Activated CD4-positive, alpha-beta memory T cell treated with anti-CD3 and anti-CD28 coated beads for 36 hours (primary cell): ENCODE results near the gene GDNF. TPM values are rescaled to one million over a fixed set of nuclear protein-coding genes. Genes with fewer than 3 reads are reported as not detected.

ENCODE experiments used
- CTCF ChIA-PET: fragments of 350-600 bp; sonication (Branson Sonifier 250); formaldehyde crosslinking; loops from one replicate; lab custom pipeline; 2021; ENCODE audit warnings: antibody characterized with exemption, inconsistent platforms; lab: Charles Lee
- POLR2A ChIA-PET: fragments of 350-600 bp; sonication (Branson Sonifier 250); formaldehyde crosslinking; loops from one replicate; lab custom pipeline; 2021; ENCODE audit warnings: antibody characterized with exemption; lab: Charles Lee
- DNase-seq: peaks from one replicate; pipeline ENCODE4 v3.0.0-alpha.2; 2020
- H3K27ac Mint-ChIP-seq: one replicate; pipeline ENCODE4 v1.8.0; 2021; ENCODE audit warnings: mixed read lengths
- H3K27me3 Mint-ChIP-seq: one replicate; pipeline ENCODE4 v1.8.0; 2021; ENCODE audit warnings: mixed read lengths
- H3K36me3 Mint-ChIP-seq: one replicate; pipeline ENCODE4 v1.8.0; 2021; ENCODE audit warnings: mixed read lengths
- H3K4me1 Mint-ChIP-seq: one replicate; pipeline ENCODE4 v1.8.0; 2021; ENCODE audit warnings: low read depth, mixed read lengths
- H3K4me3 Mint-ChIP-seq: one replicate; pipeline ENCODE4 v1.8.0; 2021; ENCODE audit warnings: mild to moderate bottlenecking, mixed read lengths
- H3K9me3 Mint-ChIP-seq: one replicate; pipeline ENCODE4 v1.8.0; 2021; ENCODE audit warnings: mixed read lengths
- intact Hi-C: fragments of 100-400 bp; cut with micrococcal nuclease; formaldehyde crosslinking; loops from one replicate; pipeline ENCODE4 v1.15.1; 2023
- total RNA-seq, 2 experiments: library from RNA; stranded (reverse); gene quantifications; one replicate each; pipeline ENCODE4 v1.2.3, GENCODE V29; 2021

Gene GDNF
- total RNA-seq, 2 experiments from 2014 or later: not detected

- no peak for DNase-seq
- H3K27ac Mint-ChIP-seq: no peak overlapping the region
- no peak overlapping the region for H3K4me3 Mint-ChIP-seq
- no peaks in the 10 kb centered on the region for H3K36me3 Mint-ChIP-seq
- H3K9me3 Mint-ChIP-seq: no peaks in the 10 kb centered on the region
- ChIA-PET CTCF (interaction anchor here (2.2 kb wide), 1 partner anchor 349 kb away, joined by 5 read pairs; no protein-coding TSS in a partner anchor), POLR2A (no interaction called here)
- intact Hi-C loops: no loop called here
- peaks cover 19% of the 10 kb centered on the region for H3K4me1 Mint-ChIP-seq
- peaks cover 51% of the 10 kb centered on the region for H3K27me3 Mint-ChIP-seq
These were observed 2.2 kb upstream of the GDNF start for GRCh38 chr5:37842048-37842447.

- no peaks in the 10 kb centered on the region for H3K9me3 Mint-ChIP-seq
- CTCF ChIA-PET: interaction anchor here (0.7 to 2.2 kb wide), 2 partner anchors 11 to 350 kb away, joined by 3 to 5 read pairs; no protein-coding TSS in a partner anchor
- DNase-seq: no peak
- POLR2A ChIA-PET: no interaction called here
- H3K4me1 Mint-ChIP-seq: peaks cover 26% of the 10 kb centered on the region
- H3K36me3 Mint-ChIP-seq: no peaks in the 10 kb centered on the region
- H3K27me3 Mint-ChIP-seq: peaks cover 58% of the 10 kb centered on the region
- no peak overlapping the region for H3K4me3 Mint-ChIP-seq
- intact Hi-C loops: no loop called here
- H3K27ac Mint-ChIP-seq: no peak overlapping the region
These were observed 1.4 kb upstream of the GDNF start for GRCh38 chr5:37841203-37841602.

GRCh38 chr5:37840053-37841034, 503 bp upstream of the GDNF start:
- Mint-ChIP-seq H3K4me3 (no peak overlapping the region), H3K4me1 (peaks cover 27% of the 10 kb centered on the region), H3K27ac (no peak overlapping the region), H3K36me3 (no peaks in the 10 kb centered on the region), H3K27me3 (peaks cover 67% of the 10 kb centered on the region), H3K9me3 (no peaks in the 10 kb centered on the region)
- DNase-seq: no peak
- ChIA-PET POLR2A (no interaction called here), CTCF (interaction anchor here (0.7 to 2.2 kb wide), 2 partner anchors 10 to 351 kb away, joined by 3 to 5 read pairs; no protein-coding TSS in a partner anchor)
- intact Hi-C loops: no loop called here

- H3K36me3 Mint-ChIP-seq: no peaks in the 10 kb centered on the region
- CTCF ChIA-PET: interaction anchor here (1.9 kb wide), 1 partner anchor 354 kb away, joined by 11 read pairs; no protein-coding TSS in a partner anchor
- peaks cover 72% of the 10 kb centered on the region for H3K27me3 Mint-ChIP-seq
- intact Hi-C loops: no loop called here
- no peak overlapping the region for H3K4me3 Mint-ChIP-seq
- peaks cover 27% of the 10 kb centered on the region for H3K4me1 Mint-ChIP-seq
- POLR2A ChIA-PET: no interaction called here
- DNase-seq: no peak
- H3K27ac Mint-ChIP-seq: no peak overlapping the region
- no peaks in the 10 kb centered on the region for H3K9me3 Mint-ChIP-seq
These were observed 904 bp downstream of the GDNF start for GRCh38 chr5:37838933-37839341.

- no peak for DNase-seq
- CTCF ChIA-PET: interaction anchor here (1.9 kb wide), 1 partner anchor 354 kb away, joined by 11 read pairs; no protein-coding TSS in a partner anchor
- peak overlapping the region; percentile 35 for H3K4me3 Mint-ChIP-seq
These were observed 1.5 kb downstream of the GDNF start for GRCh38 chr5:37838152-37838932.

GRCh38 chr5:37837414-37838032, 2.3 kb downstream of the GDNF start:
- Mint-ChIP-seq H3K27me3 (peaks cover 81% of the 10 kb centered on the region), H3K4me1 (peaks cover 27% of the 10 kb centered on the region), H3K9me3 (no peaks in the 10 kb centered on the region), H3K27ac (no peak overlapping the region), H3K36me3 (no peaks in the 10 kb centered on the region), H3K4me3 (peak overlapping the region; percentile 35)
- peak; percentile 86 for DNase-seq
- ChIA-PET CTCF (interaction anchor here (0.7 to 2.4 kb wide), 6 partner anchors 19 to 564 kb away, joined by 3 to 34 read pairs (median 3); no protein-coding TSS in a partner anchor), POLR2A (no interaction called here)
- intact Hi-C loops: loop anchor here (1.0 kb wide), 2 partner anchors 356 to 424 kb away; no protein-coding TSS in a partner anchor

More at GRCh38 chr5:37838152-37838932, 1.5 kb downstream of the GDNF start:
- intact Hi-C loops: no loop called here
- no peaks in the 10 kb centered on the region for H3K36me3 Mint-ChIP-seq
- H3K9me3 Mint-ChIP-seq: no peaks in the 10 kb centered on the region
- POLR2A ChIA-PET: no interaction called here
- H3K27me3 Mint-ChIP-seq: peaks cover 78% of the 10 kb centered on the region
- peaks cover 27% of the 10 kb centered on the region for H3K4me1 Mint-ChIP-seq
- H3K27ac Mint-ChIP-seq: no peak overlapping the region

GRCh38 chr5:37836592-37837413, 3.0 kb downstream of the GDNF start:
- Mint-ChIP-seq H3K4me3 (no peak overlapping the region), H3K27me3 (peaks cover 79% of the 10 kb centered on the region), H3K4me1 (peaks cover 27% of the 10 kb centered on the region), H3K36me3 (no peaks in the 10 kb centered on the region), H3K27ac (no peak overlapping the region), H3K9me3 (no peaks in the 10 kb centered on the region)
- DNase-seq: no peak
- intact Hi-C loops: loop anchor here (1.0 kb wide), 2 partner anchors 356 to 424 kb away; no protein-coding TSS in a partner anchor
- POLR2A ChIA-PET: no interaction called here
- CTCF ChIA-PET: interaction anchor here (0.6 to 2.4 kb wide), 7 partner anchors 19 to 565 kb away, joined by 3 to 34 read pairs (median 3); no protein-coding TSS in a partner anchor

- H3K27ac Mint-ChIP-seq: no peak overlapping the region
- H3K27me3 Mint-ChIP-seq: peaks cover 79% of the 10 kb centered on the region
- H3K4me1 Mint-ChIP-seq: peaks cover 27% of the 10 kb centered on the region
- no peaks in the 10 kb centered on the region for H3K9me3 Mint-ChIP-seq
- DNase-seq: no peak
- ChIA-PET CTCF (interaction anchor here (0.9 to 2.4 kb wide), 4 partner anchors 20 to 357 kb away, joined by 3 to 34 read pairs (median 3); no protein-coding TSS in a partner anchor), POLR2A (no interaction called here)
- H3K4me3 Mint-ChIP-seq: no peak overlapping the region
- intact Hi-C loops: no loop called here
- no peaks in the 10 kb centered on the region for H3K36me3 Mint-ChIP-seq
These were observed 3.6 kb downstream of the GDNF start for GRCh38 chr5:37836235-37836591.

- ChIA-PET POLR2A (no interaction called here), CTCF (interaction anchor here (0.8 to 2.4 kb wide), 2 partner anchors 357 to 422 kb away, joined by 3 to 34 read pairs; no protein-coding TSS in a partner anchor)
- no peak overlapping the region for H3K4me3 Mint-ChIP-seq
- peaks cover 76% of the 10 kb centered on the region for H3K27me3 Mint-ChIP-seq
- intact Hi-C loops: no loop called here
- no peak for DNase-seq
- H3K27ac Mint-ChIP-seq: no peak overlapping the region
- H3K9me3 Mint-ChIP-seq: no peaks in the 10 kb centered on the region
- H3K36me3 Mint-ChIP-seq: no peaks in the 10 kb centered on the region
- peaks cover 27% of the 10 kb centered on the region for H3K4me1 Mint-ChIP-seq
These were observed 4.4 kb downstream of the GDNF start for GRCh38 chr5:37835380-37835973.

GRCh38 chr5:37834542-37835379, 5.1 kb downstream of the GDNF start:
- no peak for DNase-seq
- H3K27ac Mint-ChIP-seq: no peak overlapping the region
- POLR2A ChIA-PET: no interaction called here
- no peak overlapping the region for H3K4me3 Mint-ChIP-seq
- H3K4me1 Mint-ChIP-seq: peaks cover 27% of the 10 kb centered on the region
- peaks cover 79% of the 10 kb centered on the region for H3K27me3 Mint-ChIP-seq
- H3K36me3 Mint-ChIP-seq: no peaks in the 10 kb centered on the region
- intact Hi-C loops: no loop called here
- CTCF ChIA-PET: interaction anchor here (0.8 kb wide), 1 partner anchor 421 kb away, joined by 3 read pairs; no protein-coding TSS in a partner anchor
- no peaks in the 10 kb centered on the region for H3K9me3 Mint-ChIP-seq
